ENCODE measurements around the gene ADGRG6. TPM values are rescaled to one million over a fixed set of nuclear protein-coding genes. Genes with fewer than 3 reads are reported as not detected.

The ADGRG6 gene
- total and polyA plus RNA-seq, 10 donors, result 0.24 to 29.0 (median 15.4) TPM

GRCh38 chr6:142458836-142459235 is 157.0 kb downstream of the ADGRG6 start:
- DNase-seq, result no peak
- H3K36me3 ChIP-seq, result no peaks in the 10 kb centered on the region
- no peak overlapping the region for H3K27ac ChIP-seq
- H3K4me1 ChIP-seq, result no peaks in the 10 kb centered on the region
- H3K9me3 ChIP-seq, result peaks cover 0 to 20% (median 10%) of the 10 kb centered on the region in 8 donors
- TF ChIP-seq POLR2AphosphoS5 (IDR thresholded peaks at IDR 0.05) (no peak), CTCF (IDR thresholded peaks at IDR 0.05 in 8 of 11, conservative IDR thresholded peaks at IDR 0.05 in 3 of 11) (no peak), POLR2A (IDR thresholded peaks at IDR 0.05) (no peak)
- no peak overlapping the region for H3K4me3 ChIP-seq
- intact Hi-C loops (cut with DNase I; ENCODE audit: low total_unique reads), result no loop called here
- WGBS, 5 donors, result 72 to 79% (median 73%) methylated on average over 2 of the region's 2 CpGs
- peaks cover 0 to 10% (median 0%) of the 10 kb centered on the region in 7 donors for H3K27me3 ChIP-seq (replicated peaks in 1 of 7)

- intact Hi-C loops (cut with DNase I; ENCODE audit: low total_unique reads), result no loop called here
- WGBS, 5 donors, result 94 to 100% (median 95%) methylated on average over 1 of the region's 1 CpG
- TF ChIP-seq POLR2A (IDR thresholded peaks at IDR 0.05) (no peak), CTCF (IDR thresholded peaks at IDR 0.05 in 8 of 11, conservative IDR thresholded peaks at IDR 0.05 in 3 of 11) (no peak), POLR2AphosphoS5 (IDR thresholded peaks at IDR 0.05) (no peak)
Observed at GRCh38 chr6:142459271-142459670, 157.5 kb downstream of the ADGRG6 start.

GRCh38 chr6:142462260-142462659 is 160.5 kb downstream of the ADGRG6 start:
- Histone ChIP-seq H3K27ac (no peak overlapping the region), H3K9me3 (peaks cover 0 to 20% (median 10%) of the 10 kb centered on the region in 8 donors), H3K4me3 (no peak overlapping the region), H3K27me3 (replicated peaks in 1 of 7) (peaks cover 0 to 10% (median 0%) of the 10 kb centered on the region in 7 donors), H3K4me1 (no peaks in the 10 kb centered on the region), H3K36me3 (no peaks in the 10 kb centered on the region)
- DNase-seq, result no peak
- TF ChIP-seq CTCF (IDR thresholded peaks at IDR 0.05 in 8 of 11, conservative IDR thresholded peaks at IDR 0.05 in 3 of 11) (no peak), POLR2A (IDR thresholded peaks at IDR 0.05) (no peak), POLR2AphosphoS5 (IDR thresholded peaks at IDR 0.05) (no peak)
- WGBS, 5 donors, result 78 to 98% (median 93%) methylated on average over 1 to 2 of the region's 2 CpGs
- intact Hi-C loops (cut with DNase I; ENCODE audit: low total_unique reads), result no loop called here

More at GRCh38 chr6:142459271-142459670, 157.5 kb downstream of the ADGRG6 start:
- no peak for DNase-seq
- H3K27me3 ChIP-seq (replicated peaks in 1 of 7), result peaks cover 0 to 10% (median 0%) of the 10 kb centered on the region in 7 donors
- H3K27ac ChIP-seq, result no peak overlapping the region
- H3K9me3 ChIP-seq, result peaks cover 0 to 20% (median 10%) of the 10 kb centered on the region in 8 donors
- no peaks in the 10 kb centered on the region for H3K4me1 ChIP-seq
- no peaks in the 10 kb centered on the region for H3K36me3 ChIP-seq
- H3K4me3 ChIP-seq, result no peak overlapping the region

GRCh38 chr6:142463988-142464387 is 162.2 kb downstream of the ADGRG6 start:
- Histone ChIP-seq H3K27me3 (replicated peaks in 1 of 7) (peaks cover 0 to 10% (median 0%) of the 10 kb centered on the region in 7 donors), H3K27ac (no peak overlapping the region), H3K4me3 (no peak overlapping the region), H3K9me3 (peaks cover 0 to 25% (median 13%) of the 10 kb centered on the region in 8 donors), H3K36me3 (no peaks in the 10 kb centered on the region), H3K4me1 (no peaks in the 10 kb centered on the region)
- 82 to 94% (median 89%) methylated on average over 6 of the region's 6 CpGs for WGBS, 5 donors
- TF ChIP-seq POLR2AphosphoS5 (IDR thresholded peaks at IDR 0.05) (no peak), POLR2A (IDR thresholded peaks at IDR 0.05) (no peak), CTCF (IDR thresholded peaks at IDR 0.05 in 8 of 11, conservative IDR thresholded peaks at IDR 0.05 in 3 of 11) (no peak)
- intact Hi-C loops (cut with DNase I; ENCODE audit: low total_unique reads), result no loop called here
- DNase-seq, result no peak
